NCI-H774 (cell line): Measurements from ENCODE around the gene ANKUB1.

Experiments
- DNase-seq: peaks from one replicate; lab custom pipeline; 2025; lab: John Stamatoyannopoulos, UW

Gene ANKUB1

GRCh38 chr3:149753717-149754116 lies 38.6 kb downstream of the ANKUB1 start:
- DNase-seq: no peak

GRCh38 chr3:149752788-149753136 lies 39.6 kb downstream of the ANKUB1 start:
- no peak for DNase-seq

- peak; percentile 96 for DNase-seq
Observed at GRCh38 chr3:149752051-149752787, 40.1 kb downstream of the ANKUB1 start, which contains the start of gene COMMD2. COMMD2 (minus strand) TSS chr3:149752489; CDS start chr3:149752444, 45 bp downstream.

- no peak for DNase-seq
Observed at GRCh38 chr3:149751551-149751950, 40.8 kb downstream of the ANKUB1 start.

- no peak for DNase-seq
Observed at GRCh38 chr3:149744606-149745005, 47.7 kb downstream of the ANKUB1 start.

- DNase-seq: no peak
Observed at GRCh38 chr3:149744151-149744550, 48.2 kb downstream of the ANKUB1 start.

GRCh38 chr3:149739396-149739795 lies 53.0 kb downstream of the ANKUB1 start:
- no peak for DNase-seq

GRCh38 chr3:149738876-149739275 lies 53.5 kb downstream of the ANKUB1 start:
- DNase-seq: no peak

- DNase-seq: no peak
Observed at GRCh38 chr3:149736953-149737205, 55.5 kb downstream of the ANKUB1 start.

GRCh38 chr3:149736175-149736952 lies 56.0 kb downstream of the ANKUB1 start:
- DNase-seq: no peak

GRCh38 chr3:149732234-149732633 lies 60.1 kb downstream of the ANKUB1 start:
- no peak for DNase-seq

- no peak for DNase-seq
Observed at GRCh38 chr3:149727656-149728055, 64.7 kb downstream of the ANKUB1 start.

GRCh38 chr3:149726716-149727407 lies 65.5 kb downstream of the ANKUB1 start:
- DNase-seq: no peak

GRCh38 chr3:149723781-149724180 lies 68.6 kb downstream of the ANKUB1 start:
- no peak for DNase-seq

- no peak for DNase-seq
Observed at GRCh38 chr3:149720918-149721317, 71.4 kb downstream of the ANKUB1 start.

- DNase-seq: peak; percentile 47
Observed at GRCh38 chr3:149717391-149718056, 74.8 kb downstream of the ANKUB1 start.

- no peak for DNase-seq
Observed at GRCh38 chr3:149716984-149717383, 75.4 kb downstream of the ANKUB1 start.

GRCh38 chr3:149715247-149715646 lies 77.1 kb downstream of the ANKUB1 start:
- DNase-seq: no peak

- DNase-seq: no peak
Observed at GRCh38 chr3:149713730-149714654, 78.4 kb downstream of the ANKUB1 start.
